ENCODE measurements around the gene SLC6A11. TPM values are rescaled to one million over a fixed set of nuclear protein-coding genes. Genes with fewer than 3 reads are reported as not detected.

The SLC6A11 gene
- polyA plus RNA-seq, 1 donor (not counting 4 experiments of a cell fraction or from before 2014, with no cell fraction given), result 9.8 TPM

DNA sequence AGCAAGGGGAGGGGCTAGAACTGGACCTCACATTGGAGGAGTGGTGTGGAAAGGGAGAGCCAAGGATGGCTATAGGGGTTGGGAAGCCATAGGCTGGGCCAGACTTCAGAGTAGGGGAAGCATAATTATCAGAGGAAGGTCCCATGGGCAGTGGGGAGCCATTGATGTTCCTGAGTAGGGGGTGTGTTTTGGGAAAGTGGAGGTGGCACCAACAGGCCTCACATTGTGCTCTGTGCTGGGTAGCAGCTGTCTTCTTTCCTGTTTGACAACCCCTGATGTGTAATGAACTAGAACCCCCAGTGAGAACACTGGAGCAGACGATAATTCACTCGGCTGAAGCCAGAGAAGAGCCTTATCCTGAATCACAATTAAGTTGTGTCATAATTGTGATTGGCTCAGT, 41.2 kb downstream of the SLC6A11 start:
- FAIRE-seq, result no peak
- H3K9ac ChIP-seq (ENCODE audit: control insufficient read depth, extremely low read depth, insufficient read depth, low read length), result no peak overlapping the region
- dilution Hi-C loops (cut with MboI; ENCODE audit: extremely low pct_ligation_motif_present, low sequenced_read_pairs), result no loop called here

GRCh38 chr3:10858091-10858490, 42.1 kb downstream of the SLC6A11 start:
- no peak overlapping the region for H3K9ac ChIP-seq (ENCODE audit: control insufficient read depth, extremely low read depth, insufficient read depth, low read length)
- H3K4me2 ChIP-seq (ENCODE audit: control insufficient read depth, extremely low read depth, insufficient read depth, low read depth, low read length), result no peak overlapping the region
- no peak overlapping the region for H3K27ac ChIP-seq (ENCODE audit: control insufficient read depth, insufficient read depth, low read length)
- FAIRE-seq, result no peak
- H3K27me3 ChIP-seq (ENCODE audit: control insufficient read depth, extremely low read depth, insufficient read depth, low read length), result no peaks in the 10 kb centered on the region
- H3K4me3 ChIP-seq (ENCODE audit: control insufficient read depth in 2 of 3, extremely low read depth in 1 of 3, insufficient read depth in 2 of 3, low read depth in 1 of 3, low read length in 3 of 3), result no peak overlapping the region
- no peak overlapping the region for H2AFZ ChIP-seq (ENCODE audit: control insufficient read depth, low read length)
- no peaks in the 10 kb centered on the region for H3K9me3 ChIP-seq (ENCODE audit: control insufficient read depth, low read depth, low read length)
- H3K4me1 ChIP-seq (ENCODE audit: control insufficient read depth, extremely low read depth, insufficient read depth, low read length), result no peaks in the 10 kb centered on the region
- H3K36me3 ChIP-seq (ENCODE audit: control insufficient read depth in 2 of 2, extremely low read depth in 1 of 2, insufficient read depth in 2 of 2, low read length in 2 of 2), result no peaks in the 10 kb centered on the region
- TF ChIP-seq, protein P1, sequence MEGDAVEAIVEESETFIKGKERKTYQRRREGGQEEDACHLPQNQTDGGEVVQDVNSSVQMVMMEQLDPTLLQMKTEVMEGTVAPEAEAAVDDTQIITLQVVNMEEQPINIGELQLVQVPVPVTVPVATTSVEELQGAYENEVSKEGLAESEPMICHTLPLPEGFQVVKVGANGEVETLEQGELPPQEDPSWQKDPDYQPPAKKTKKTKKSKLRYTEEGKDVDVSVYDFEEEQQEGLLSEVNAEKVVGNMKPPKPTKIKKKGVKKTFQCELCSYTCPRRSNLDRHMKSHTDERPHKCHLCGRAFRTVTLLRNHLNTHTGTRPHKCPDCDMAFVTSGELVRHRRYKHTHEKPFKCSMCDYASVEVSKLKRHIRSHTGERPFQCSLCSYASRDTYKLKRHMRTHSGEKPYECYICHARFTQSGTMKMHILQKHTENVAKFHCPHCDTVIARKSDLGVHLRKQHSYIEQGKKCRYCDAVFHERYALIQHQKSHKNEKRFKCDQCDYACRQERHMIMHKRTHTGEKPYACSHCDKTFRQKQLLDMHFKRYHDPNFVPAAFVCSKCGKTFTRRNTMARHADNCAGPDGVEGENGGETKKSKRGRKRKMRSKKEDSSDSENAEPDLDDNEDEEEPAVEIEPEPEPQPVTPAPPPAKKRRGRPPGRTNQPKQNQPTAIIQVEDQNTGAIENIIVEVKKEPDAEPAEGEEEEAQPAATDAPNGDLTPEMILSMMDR (optimal IDR thresholded peaks at IDR 0.05 in 1 of 3, IDR thresholded peaks at IDR 0.05 in 1 of 3, conservative IDR thresholded peaks at IDR 0.05 in 1 of 3; ENCODE audit: extremely low read depth in 1 of 3, insufficient read depth in 2 of 3, low read length in 3 of 3), result no peak
- no peak for TF ChIP-seq EZH2 (IDR thresholded peaks at IDR 0.05; ENCODE audit: low read length)
- no peaks in the 10 kb centered on the region for H3K79me2 ChIP-seq (ENCODE audit: control insufficient read depth, insufficient read depth, low read length)
- DNase-seq (ENCODE audit: low read depth, low spot score), result no peak
- H3K9me1 ChIP-seq (ENCODE audit: control insufficient read depth, extremely low read depth, insufficient read depth, low read length), result no peaks in the 10 kb centered on the region
- dilution Hi-C loops (cut with MboI; ENCODE audit: extremely low pct_ligation_motif_present, low sequenced_read_pairs), result no loop called here
- H4K20me1 ChIP-seq (ENCODE audit: control insufficient read depth, extremely low read depth, insufficient read depth, low read length), result no peaks in the 10 kb centered on the region

More for the DNA sequence above, 41.2 kb downstream of the SLC6A11 start:
- Histone ChIP-seq H3K4me2 (ENCODE audit: control insufficient read depth, extremely low read depth, insufficient read depth, low read depth, low read length) (no peak overlapping the region), H4K20me1 (ENCODE audit: control insufficient read depth, extremely low read depth, insufficient read depth, low read length) (no peaks in the 10 kb centered on the region), H3K36me3 (ENCODE audit: control insufficient read depth in 2 of 2, extremely low read depth in 1 of 2, insufficient read depth in 2 of 2, low read length in 2 of 2) (no peaks in the 10 kb centered on the region), H3K27me3 (ENCODE audit: control insufficient read depth, extremely low read depth, insufficient read depth, low read length) (no peaks in the 10 kb centered on the region), H3K4me1 (ENCODE audit: control insufficient read depth, extremely low read depth, insufficient read depth, low read length) (no peaks in the 10 kb centered on the region), H3K4me3 (ENCODE audit: control insufficient read depth in 2 of 3, extremely low read depth in 1 of 3, insufficient read depth in 2 of 3, low read depth in 1 of 3, low read length in 3 of 3) (no peak overlapping the region), H3K79me2 (ENCODE audit: control insufficient read depth, insufficient read depth, low read length) (no peaks in the 10 kb centered on the region), H2AFZ (ENCODE audit: control insufficient read depth, low read length) (no peak overlapping the region), H3K27ac (ENCODE audit: control insufficient read depth, insufficient read depth, low read length) (no peak overlapping the region), H3K9me1 (ENCODE audit: control insufficient read depth, extremely low read depth, insufficient read depth, low read length) (no peaks in the 10 kb centered on the region), H3K9me3 (ENCODE audit: control insufficient read depth, low read depth, low read length) (no peaks in the 10 kb centered on the region)
- TF ChIP-seq, protein P1 (optimal IDR thresholded peaks at IDR 0.05 in 1 of 3, IDR thresholded peaks at IDR 0.05 in 1 of 3, conservative IDR thresholded peaks at IDR 0.05 in 1 of 3; ENCODE audit: extremely low read depth in 1 of 3, insufficient read depth in 2 of 3, low read length in 3 of 3), result no peak
- no peak for TF ChIP-seq EZH2 (IDR thresholded peaks at IDR 0.05; ENCODE audit: low read length)
- no peak for DNase-seq (ENCODE audit: low read depth, low spot score)
